Fibroblast of skin of scalp (primary cell): Measurements from ENCODE around the gene VSIG4.
"Not testable (repeated sequence)": the region's sequence is repeated elsewhere in the genome, so short reads cannot be mapped to it uniquely, and the experiment has no call there.

Source experiments
- DNase-seq: peaks from one replicate; pipeline ENCODE4 v3.0.0-alpha.2; 2013

VSIG4 gene

DNA sequence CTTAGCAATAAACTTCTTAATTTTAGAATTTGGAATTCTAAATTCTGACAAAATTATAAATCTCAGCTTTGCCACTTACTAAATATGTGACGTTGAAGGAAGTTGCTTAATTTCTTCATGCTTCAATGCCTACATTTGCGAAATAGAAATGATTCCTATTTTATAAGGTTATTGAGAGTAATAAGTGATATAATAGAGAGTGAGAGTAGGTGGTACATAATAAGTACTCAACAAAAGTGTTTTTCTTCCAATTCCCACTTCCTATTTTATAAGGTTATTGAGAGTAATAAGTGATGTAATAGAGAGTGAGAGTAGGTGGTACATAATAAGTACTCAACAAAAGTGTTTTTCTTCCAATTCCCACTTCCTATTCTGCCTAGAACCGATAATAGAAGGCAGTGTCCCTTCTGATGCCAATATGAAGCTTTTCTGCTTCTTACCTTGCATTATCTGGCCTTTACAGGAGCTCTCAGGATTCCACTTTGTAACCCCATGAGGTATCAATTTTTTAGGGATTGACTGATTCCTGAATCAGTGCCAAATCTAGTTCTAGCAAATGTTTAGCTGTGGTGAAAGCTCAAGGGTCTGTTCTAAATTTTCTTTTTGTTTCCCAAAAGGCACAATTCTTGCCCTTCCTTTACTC, 31.4 kb downstream of the VSIG4 start:
- DNase-seq = no peak

GRCh38 chrX:66007851-66008250, 32.0 kb downstream of the VSIG4 start:
- no peak for DNase-seq

- DNase-seq = no peak
Observed at GRCh38 chrX:66005830-66006449, 33.9 kb downstream of the VSIG4 start.

DNA sequence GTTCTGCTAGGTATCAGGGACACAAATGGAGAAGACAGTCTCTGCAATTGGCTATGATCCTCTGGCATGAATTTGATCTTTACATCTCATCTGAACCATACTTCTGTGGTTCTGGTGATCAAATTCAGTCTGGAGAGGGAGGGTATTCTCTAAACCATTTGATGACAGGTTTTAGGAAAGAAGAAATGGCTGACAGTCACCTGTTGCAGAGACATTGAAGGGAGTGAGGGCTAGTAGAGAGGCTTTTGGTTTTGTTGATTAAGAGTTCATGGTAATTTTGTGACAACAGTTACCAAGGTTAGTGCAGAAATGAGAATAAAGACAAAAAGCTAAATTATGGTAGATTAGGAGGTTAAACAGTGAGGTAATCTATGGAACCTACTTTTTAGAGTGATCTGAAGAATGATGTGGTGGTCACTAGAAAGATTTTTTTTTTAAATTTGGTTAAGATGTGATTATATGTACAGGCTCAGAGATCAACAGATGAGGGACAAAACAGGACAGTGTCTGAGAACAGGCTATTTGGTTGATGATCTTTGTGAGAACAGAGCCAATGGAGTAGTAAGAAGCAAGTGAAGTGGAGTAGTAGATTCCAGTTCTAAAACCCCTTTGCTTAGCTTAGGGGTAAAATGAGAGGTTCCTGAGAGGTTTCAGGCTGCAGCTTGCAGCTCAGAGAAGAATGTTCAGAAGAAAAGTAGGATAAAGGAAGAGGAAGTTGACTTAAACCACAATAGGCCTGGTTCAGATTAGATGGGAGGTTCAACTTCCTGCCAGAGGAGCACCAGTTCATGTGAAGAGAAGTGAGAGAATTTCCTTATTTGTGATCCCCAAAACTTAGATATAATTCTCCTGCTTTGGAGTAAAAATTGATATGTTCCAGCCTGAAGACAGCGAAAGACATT, 34.7 kb downstream of the VSIG4 start:
- DNase-seq = no peak

GRCh38 chrX:66002824-66003680, 36.8 kb downstream of the VSIG4 start:
- no peak for DNase-seq

- no peak for DNase-seq
Observed at GRCh38 chrX:66001596-66001995, 38.3 kb downstream of the VSIG4 start.

DNA sequence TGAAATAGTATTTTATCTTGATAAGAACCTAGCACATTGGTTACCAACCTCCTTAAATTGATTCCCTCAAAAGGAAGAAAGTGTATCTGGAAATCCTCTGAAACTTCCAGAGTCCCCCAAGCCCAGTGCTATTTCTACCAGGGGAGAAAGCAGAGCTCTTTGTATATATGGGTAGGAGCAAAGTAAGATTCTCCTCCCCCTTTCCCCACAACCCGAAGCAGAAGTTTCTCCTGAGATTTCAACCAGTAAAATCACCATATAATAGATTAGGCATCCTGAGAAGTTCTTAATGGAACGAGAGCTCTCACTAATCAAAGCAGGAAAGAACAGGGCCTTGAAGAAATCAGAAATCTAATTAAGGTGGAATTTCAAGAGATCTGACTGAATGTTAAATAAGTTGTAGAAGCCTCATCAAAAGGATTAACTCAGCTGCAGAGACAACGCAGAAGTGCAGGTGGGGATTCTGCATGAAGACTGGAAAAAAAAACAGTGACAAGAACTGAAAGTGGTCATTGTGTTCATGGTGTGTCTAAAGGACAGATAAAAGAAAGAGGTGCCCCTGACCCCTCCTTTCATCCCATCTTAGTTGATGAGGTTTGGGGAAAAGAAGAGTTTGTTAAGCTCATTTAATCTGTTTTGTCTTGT, 39.1 kb downstream of the VSIG4 start:
- no peak for DNase-seq

- DNase-seq = no peak
Observed at GRCh38 chrX:66000178-66000577, 39.7 kb downstream of the VSIG4 start.

- DNase-seq = no peak
Observed at GRCh38 chrX:65999563-66000148, 40.2 kb downstream of the VSIG4 start.

DNA sequence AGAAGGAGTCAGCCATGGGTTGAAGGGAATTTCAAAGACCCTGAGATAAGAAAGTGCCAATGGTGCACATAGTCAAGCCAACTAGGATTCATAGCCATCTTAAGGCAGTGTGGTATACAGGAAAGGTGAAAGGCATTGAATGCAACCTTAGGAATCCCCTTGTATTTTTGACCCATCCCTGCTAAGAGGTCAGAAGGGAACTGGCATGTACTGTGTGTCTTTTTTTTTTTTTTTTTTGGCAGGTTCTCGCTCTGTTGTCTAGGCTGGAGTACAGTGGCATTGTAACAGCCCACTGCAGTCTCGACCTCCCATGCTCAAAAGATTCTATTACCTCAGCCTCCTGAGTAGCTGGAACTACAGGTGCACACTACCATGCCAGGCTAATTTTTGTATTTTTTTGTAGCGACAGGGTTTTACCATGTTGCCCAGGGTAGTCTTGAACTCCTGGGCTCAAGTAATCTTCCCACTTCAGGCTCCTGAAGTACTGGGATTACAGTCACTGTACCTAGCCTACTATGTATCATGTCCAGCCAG, 40.8 kb downstream of the VSIG4 start:
- DNase-seq = no peak

DNA sequence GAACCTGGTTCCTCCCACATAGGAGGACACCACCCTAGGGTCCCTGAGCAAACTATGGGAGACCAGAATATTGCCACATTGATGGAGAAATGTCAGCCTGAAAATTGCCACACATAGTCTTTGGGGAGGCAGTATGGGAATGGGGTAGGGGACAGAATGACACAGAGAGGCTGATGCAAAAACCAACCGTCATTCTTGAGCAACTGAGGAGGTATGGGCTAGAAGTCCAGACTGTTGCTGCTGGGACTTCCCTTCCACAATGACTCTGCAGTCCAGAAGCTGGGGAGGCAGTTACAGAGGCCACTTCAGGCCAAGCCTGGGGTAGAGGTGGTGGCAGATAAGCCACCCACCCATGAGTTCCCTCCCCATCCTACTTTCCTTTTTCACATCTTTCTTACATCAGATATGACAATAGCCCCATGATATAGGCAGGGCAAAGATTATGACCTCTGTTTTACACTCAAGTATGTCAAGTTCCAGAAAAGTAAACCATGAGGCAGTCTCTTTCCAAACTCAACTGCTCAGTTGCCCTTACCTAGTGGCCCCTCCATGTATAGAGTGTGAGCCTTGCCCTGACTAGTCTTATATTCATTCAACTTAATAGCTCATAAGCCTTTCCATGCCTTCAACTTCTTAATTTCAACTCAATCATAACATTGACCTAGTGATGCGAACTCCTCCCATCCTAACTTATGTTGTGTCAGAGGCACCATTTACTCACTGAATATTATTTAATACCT, 41.7 kb downstream of the VSIG4 start:
- DNase-seq = no peak

GRCh38 chrX:65994519-65995506, 45.1 kb downstream of the VSIG4 start:
- no peak for DNase-seq

- no peak for DNase-seq
Observed at GRCh38 chrX:65993915-65994460, 45.9 kb downstream of the VSIG4 start.

GRCh38 chrX:65993332-65993731, 46.5 kb downstream of the VSIG4 start:
- DNase-seq = no peak

GRCh38 chrX:65990702-65991101, 49.2 kb downstream of the VSIG4 start:
- DNase-seq = no peak

GRCh38 chrX:65987811-65988210, 52.1 kb downstream of the VSIG4 start:
- no peak for DNase-seq

DNA sequence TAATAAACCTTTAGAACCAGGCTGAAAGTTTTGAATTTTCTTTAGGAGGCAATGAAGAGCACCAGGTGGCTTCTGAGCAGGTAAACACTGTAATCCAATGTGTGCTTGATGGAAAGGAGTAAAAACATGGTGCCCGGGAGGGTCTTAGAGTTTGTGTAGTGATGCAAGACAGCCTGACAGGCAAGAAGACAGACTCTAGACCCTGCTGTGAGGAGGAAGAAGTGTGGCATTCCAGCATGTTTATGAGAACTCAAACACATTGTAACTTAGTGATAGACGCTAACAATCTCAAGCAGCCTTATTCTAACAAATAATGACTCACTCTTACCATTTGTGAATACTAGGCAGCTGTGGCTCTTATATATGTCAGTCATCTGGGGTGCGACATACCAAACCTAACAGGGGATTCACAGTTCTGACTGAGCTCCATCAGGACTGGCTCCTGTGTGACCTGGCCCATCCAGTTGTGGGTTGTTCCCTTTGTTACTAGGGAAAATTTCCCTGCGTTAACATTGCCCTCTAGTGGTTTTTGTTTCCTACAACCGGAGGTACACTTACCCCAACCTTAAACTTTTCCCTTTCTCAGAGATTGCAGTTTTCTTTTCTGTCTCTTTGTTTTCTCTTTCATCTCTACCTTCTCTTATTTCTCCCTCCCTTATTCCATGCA, 53.8 kb downstream of the VSIG4 start:
- peak; percentile 53 for DNase-seq

DNA sequence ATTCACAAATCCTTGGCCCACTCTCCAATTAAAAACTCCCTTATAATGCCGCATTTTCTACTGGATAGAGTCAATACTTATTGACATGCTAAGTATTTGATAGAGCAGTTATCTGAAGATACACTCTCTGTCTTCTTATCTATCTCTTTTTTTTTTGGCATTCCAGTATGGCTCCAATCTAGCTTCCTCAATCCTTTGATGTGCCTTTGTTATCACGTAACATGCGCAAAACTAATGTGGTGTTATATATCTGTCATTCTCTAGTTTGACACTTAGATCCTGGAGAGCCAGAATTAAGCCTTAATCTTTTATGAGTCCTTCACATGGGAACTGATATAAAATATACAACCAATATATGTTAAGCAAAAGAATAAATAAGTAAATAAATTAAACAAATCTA, 54.7 kb downstream of the VSIG4 start:
- DNase-seq = no peak

- not testable (repeated sequence) for DNase-seq
Observed at GRCh38 chrX:65977161-65977560, 62.7 kb downstream of the VSIG4 start.
